ENCODE data around the gene ZNF394.

The ZNF394 gene

GRCh38 chr7:99447943-99448342 is 52.1 kb downstream of the ZNF394 start:
- DNase-seq = no peak

- no peak for DNase-seq
These were observed 54.0 kb downstream of the ZNF394 start for GRCh38 chr7:99446096-99446495.
